ENCODE results near the gene ARHGAP10. TPM values are rescaled to one million over a fixed set of nuclear protein-coding genes. Genes with fewer than 3 reads are reported as not detected.

The ARHGAP10 gene
- total and polyA plus RNA-seq, 10 of the 15 experiments (the other 5 are each of a cell fraction or from before 2014, with no cell fraction given), result 1.3 to 25.8 (median 17.2) TPM

DNA sequence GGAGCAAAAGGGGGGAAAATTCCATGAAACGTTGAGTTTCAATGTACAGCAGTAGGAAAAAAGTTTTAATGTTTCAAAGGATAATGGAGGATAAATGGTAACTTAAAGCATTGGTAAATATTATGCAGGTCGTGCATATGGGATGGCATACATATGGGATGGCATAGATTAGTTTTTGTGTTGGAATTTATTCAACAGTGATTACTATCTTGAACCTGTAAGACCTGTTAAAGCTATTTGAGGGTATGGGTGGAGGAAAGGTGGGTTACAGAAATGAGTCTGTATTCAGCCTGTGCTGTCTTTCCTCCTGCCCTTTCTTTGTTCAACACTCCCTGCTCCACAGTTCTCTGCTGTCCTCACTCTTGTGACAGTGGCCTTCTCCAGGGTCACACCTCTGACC lies 54.6 kb downstream of the ARHGAP10 start:
- Histone ChIP-seq H3K4me1 (ENCODE audit: control insufficient read depth, insufficient read depth, low read length) (peaks cover 46% of the 10 kb centered on the region), H3K27me3 (replicated peaks in 1 of 2; ENCODE audit: control insufficient read depth in 2 of 2, insufficient read depth in 2 of 2, low read length in 1 of 2) (no peaks in the 10 kb centered on the region), H3K9ac (ENCODE audit: control insufficient read depth, insufficient read depth, low read length) (no peak overlapping the region), H3K36me3 (ENCODE audit: control insufficient read depth in 2 of 2, insufficient read depth in 2 of 2, low read length in 1 of 2) (no peaks in the 10 kb centered on the region), H3K4me3 (0 out of 2 replicates have a peak overlapping the region, but pooled peaks have one; percentile 22), H3K9me3 (replicated peaks; ENCODE audit: control insufficient read depth, insufficient read depth, low read length) (no peaks in the 10 kb centered on the region), H3K27ac (ENCODE audit: control insufficient read depth, insufficient read depth) (peak overlapping the region; percentile 87), H4K20me1 (ENCODE audit: control insufficient read depth, insufficient read depth) (no peaks in the 10 kb centered on the region), H3K79me2 (ENCODE audit: control insufficient read depth, insufficient read depth, low read length) (peaks cover 65% of the 10 kb centered on the region), H3K4me2 (ENCODE audit: control insufficient read depth, insufficient read depth) (peak overlapping the region; percentile 23; the same call in 1 of the 2 replicates), H2AFZ (ENCODE audit: control insufficient read depth, low read depth, low read length) (no peak overlapping the region)
- RAD21 ChIA-PET (ENCODE audit: unreplicated experiment), result interaction anchor here (1.3 to 3.5 kb wide), 13 partner anchors 9 to 80 kb away, joined by 3 to 37 read pairs (median 5); partner anchors contain the start of gene ARHGAP10
- TSS peak; percentile 35 for BruUV-seq (replicated peaks)
- CTCF ChIA-PET, result interaction anchor here (0.6 to 5.6 kb wide), 10 partner anchors 8 to 78 kb away, joined by 3 to 81 read pairs (median 4); no protein-coding TSS in a partner anchor
- 66% methylated on average over 2 of the region's 2 CpGs for WGBS (ENCODE audit: insufficient coverage, insufficient replicate concordance, low lambda C conversion rate, missing lambda C conversion rate)
- TF ChIP-seq ZSCAN29 (IDR thresholded peaks at IDR 0.05) (no peak), TBL1XR1 (IDR thresholded peaks at IDR 0.05; ENCODE audit: low read depth, low read length) (no peak), SPI1 (IDR thresholded peaks at IDR 0.05; ENCODE audit: borderline replicate concordance, insufficient read depth, low read depth, low read length) (no peak), TCF7 (IDR thresholded peaks at IDR 0.05; ENCODE audit: borderline replicate concordance) (no peak), LARP7 (IDR thresholded peaks at IDR 0.05) (no peak), POLR2AphosphoS5 (IDR thresholded peaks at IDR 0.05; ENCODE audit: low read length) (no peak), MTA2 (IDR thresholded peaks at IDR 0.05; ENCODE audit: low read depth) (no peak), DPF2 (IDR thresholded peaks at IDR 0.05) (no peak), POU2F2 (IDR thresholded peaks at IDR 0.05; ENCODE audit: borderline replicate concordance, low read depth, low read length) (no peak), NBN (IDR thresholded peaks at IDR 0.05) (no peak), SIN3A (IDR thresholded peaks at IDR 0.05; ENCODE audit: low read depth, low read length) (no peak), IRF4 (IDR thresholded peaks at IDR 0.05; ENCODE audit: low read depth, low read length) (no peak), ASH2L (IDR thresholded peaks at IDR 0.05; ENCODE audit: borderline replicate concordance, low read depth) (no peak), SREBF2 (IDR thresholded peaks at IDR 0.05; ENCODE audit: low read length) (no peak), SP1 (IDR thresholded peaks at IDR 0.05; ENCODE audit: low read depth, low read length) (no peak)
- TF ChIP-seq, protein P1, sequence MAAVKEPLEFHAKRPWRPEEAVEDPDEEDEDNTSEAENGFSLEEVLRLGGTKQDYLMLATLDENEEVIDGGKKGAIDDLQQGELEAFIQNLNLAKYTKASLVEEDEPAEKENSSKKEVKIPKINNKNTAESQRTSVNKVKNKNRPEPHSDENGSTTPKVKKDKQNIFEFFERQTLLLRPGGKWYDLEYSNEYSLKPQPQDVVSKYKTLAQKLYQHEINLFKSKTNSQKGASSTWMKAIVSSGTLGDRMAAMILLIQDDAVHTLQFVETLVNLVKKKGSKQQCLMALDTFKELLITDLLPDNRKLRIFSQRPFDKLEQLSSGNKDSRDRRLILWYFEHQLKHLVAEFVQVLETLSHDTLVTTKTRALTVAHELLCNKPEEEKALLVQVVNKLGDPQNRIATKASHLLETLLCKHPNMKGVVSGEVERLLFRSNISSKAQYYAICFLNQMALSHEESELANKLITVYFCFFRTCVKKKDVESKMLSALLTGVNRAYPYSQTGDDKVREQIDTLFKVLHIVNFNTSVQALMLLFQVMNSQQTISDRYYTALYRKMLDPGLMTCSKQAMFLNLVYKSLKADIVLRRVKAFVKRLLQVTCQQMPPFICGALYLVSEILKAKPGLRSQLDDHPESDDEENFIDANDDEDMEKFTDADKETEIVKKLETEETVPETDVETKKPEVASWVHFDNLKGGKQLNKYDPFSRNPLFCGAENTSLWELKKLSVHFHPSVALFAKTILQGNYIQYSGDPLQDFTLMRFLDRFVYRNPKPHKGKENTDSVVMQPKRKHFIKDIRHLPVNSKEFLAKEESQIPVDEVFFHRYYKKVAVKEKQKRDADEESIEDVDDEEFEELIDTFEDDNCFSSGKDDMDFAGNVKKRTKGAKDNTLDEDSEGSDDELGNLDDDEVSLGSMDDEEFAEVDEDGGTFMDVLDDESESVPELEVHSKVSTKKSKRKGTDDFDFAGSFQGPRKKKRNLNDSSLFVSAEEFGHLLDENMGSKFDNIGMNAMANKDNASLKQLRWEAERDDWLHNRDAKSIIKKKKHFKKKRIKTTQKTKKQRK (IDR thresholded peaks at IDR 0.05; ENCODE audit: low read depth, low read length), result no peak
- TF ChIP-seq, protein P2, sequence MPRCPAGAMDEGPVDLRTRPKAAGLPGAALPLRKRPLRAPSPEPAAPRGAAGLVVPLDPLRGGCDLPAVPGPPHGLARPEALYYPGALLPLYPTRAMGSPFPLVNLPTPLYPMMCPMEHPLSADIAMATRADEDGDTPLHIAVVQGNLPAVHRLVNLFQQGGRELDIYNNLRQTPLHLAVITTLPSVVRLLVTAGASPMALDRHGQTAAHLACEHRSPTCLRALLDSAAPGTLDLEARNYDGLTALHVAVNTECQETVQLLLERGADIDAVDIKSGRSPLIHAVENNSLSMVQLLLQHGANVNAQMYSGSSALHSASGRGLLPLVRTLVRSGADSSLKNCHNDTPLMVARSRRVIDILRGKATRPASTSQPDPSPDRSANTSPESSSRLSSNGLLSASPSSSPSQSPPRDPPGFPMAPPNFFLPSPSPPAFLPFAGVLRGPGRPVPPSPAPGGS (IDR thresholded peaks at IDR 0.05; ENCODE audit: borderline replicate concordance, insufficient read depth, low read depth, low read length, poor library complexity, severe bottlenecking), result no peak
- FAIRE-seq (no peak), DNase-seq (ENCODE audit: low read depth, low spot score) (no peak), ATAC-seq (peak; percentile 17)
- POLR2A ChIA-PET, result interaction anchor here (1.6 to 2.6 kb wide), 4 partner anchors 9 to 54 kb away, joined by 4 to 10 read pairs (median 6); partner anchors contain the start of gene ARHGAP10
- SMC1A ChIA-PET (ENCODE audit: uncharacterized antibody, unreplicated experiment), result interaction anchor here (1.0 to 3.6 kb wide), 22 partner anchors 9 to 102 kb away, joined by 3 to 48 read pairs (median 7); partner anchors contain the start of gene PRMT9
- intact Hi-C loops (cut with micrococcal nuclease; ENCODE audit: unreplicated experiment), result loop anchor here (5.0 kb wide), 1 partner anchor 51 kb away; no protein-coding TSS in a partner anchor
- in situ Hi-C loops (cut with MboI), result no loop called here

All from GM12878 (cell line).